Measurements from ENCODE around the gene KCNIP3. TPM values are rescaled to one million over a fixed set of nuclear protein-coding genes. Genes with fewer than 3 reads are reported as not detected.

The KCNIP3 gene
- total RNA-seq, 2 donors from 2014 or later, result 12.5 to 22.1 TPM

GRCh38 chr2:95345081-95345562, 48.0 kb downstream of the KCNIP3 start:
- Histone ChIP-seq H3K27me3 (replicated peaks; ENCODE audit: insufficient read depth) (no peaks in the 10 kb centered on the region), H3K27ac (peak overlapping the region; percentile 23 to 75), H3K9me3 (no peaks in the 10 kb centered on the region), H3K4me3 (peak overlapping the region; percentile 94), H3K4me1 (ENCODE audit: control insufficient read depth in 1 of 2, low read depth in 2 of 2) (peaks cover 4 to 16% of the 10 kb centered on the region in 2 donors), H3K36me3 (no peaks in the 10 kb centered on the region)
- ATAC-seq (ENCODE audit: insufficient number of reproducible peaks, low FRiP score, low read depth), result no peak
- TF ChIP-seq CTCF (IDR thresholded peaks at IDR 0.05), result no peak
- DNase-seq (ENCODE audit: low spot score), result no peak

GRCh38 chr2:95345563-95346230, 48.5 kb downstream of the KCNIP3 start:
- H3K27ac ChIP-seq, result peak overlapping the region; percentile 75 to 79
- H3K36me3 ChIP-seq, result no peaks in the 10 kb centered on the region
- DNase-seq (ENCODE audit: low spot score) (no peak), ATAC-seq (ENCODE audit: insufficient number of reproducible peaks, low FRiP score, low read depth) (peak; percentile 86)
- peaks cover 4 to 16% of the 10 kb centered on the region in 2 donors for H3K4me1 ChIP-seq (ENCODE audit: control insufficient read depth in 1 of 2, low read depth in 2 of 2)
- H3K27me3 ChIP-seq (replicated peaks; ENCODE audit: insufficient read depth), result no peaks in the 10 kb centered on the region
- H3K4me3 ChIP-seq, result peak overlapping the region; percentile 94
- peak; percentile 90 for TF ChIP-seq CTCF (IDR thresholded peaks at IDR 0.05)
- no peaks in the 10 kb centered on the region for H3K9me3 ChIP-seq

GRCh38 chr2:95346231-95346737, 49.1 kb downstream of the KCNIP3 start:
- H3K36me3 ChIP-seq, result no peaks in the 10 kb centered on the region
- peak overlapping the region; percentile 75 to 79 for H3K27ac ChIP-seq
- no peaks in the 10 kb centered on the region for H3K27me3 ChIP-seq (replicated peaks; ENCODE audit: insufficient read depth)
- DNase-seq (ENCODE audit: low spot score) (no peak), ATAC-seq (ENCODE audit: insufficient number of reproducible peaks, low FRiP score, low read depth) (peak; percentile 66)
- H3K4me3 ChIP-seq, result peak overlapping the region; percentile 94
- no peaks in the 10 kb centered on the region for H3K9me3 ChIP-seq
- no peak for TF ChIP-seq CTCF (IDR thresholded peaks at IDR 0.05)
- H3K4me1 ChIP-seq (ENCODE audit: control insufficient read depth in 1 of 2, low read depth in 2 of 2), result peaks cover 4 to 16% of the 10 kb centered on the region in 2 donors

GRCh38 chr2:95346738-95347671, 49.9 kb downstream of the KCNIP3 start:
- DNase-seq (ENCODE audit: low spot score) (no peak), ATAC-seq (ENCODE audit: insufficient number of reproducible peaks, low FRiP score, low read depth) (peak; percentile 8)
- TF ChIP-seq CTCF (IDR thresholded peaks at IDR 0.05), result no peak
- Histone ChIP-seq H3K4me3 (peak overlapping the region; percentile 77), H3K9me3 (no peaks in the 10 kb centered on the region), H3K27ac (peak overlapping the region in 1 of 2 donors; percentile 40), H3K4me1 (ENCODE audit: control insufficient read depth in 1 of 2, low read depth in 2 of 2) (peaks cover 4 to 16% of the 10 kb centered on the region in 2 donors), H3K27me3 (replicated peaks; ENCODE audit: insufficient read depth) (no peaks in the 10 kb centered on the region), H3K36me3 (no peaks in the 10 kb centered on the region)

Data from thoracic aorta (tissue), 2 donors.